GM12878 (cell line): ENCODE data around the gene COL4A2. TPM values are rescaled to one million over a fixed set of nuclear protein-coding genes. Genes with fewer than 3 reads are reported as not detected.

Experiments
- BRCA1 ChIP-seq: IDR thresholded peaks from 2 replicates; pipeline ENCODE4 v1.6.1; 2011; ENCODE audit warnings: low read depth, low read length, improper control_type of control experiment
- CBX5 ChIP-seq: sonication (generic); IDR thresholded peaks from 2 replicates; pipeline ENCODE4 v1.6.1; 2016; ENCODE audit warnings: low read depth, moderate library complexity, mild to moderate bottlenecking, inconsistent platforms
- CHD4 ChIP-seq: fragments of 200-600 bp; sonication (generic); IDR thresholded peaks from 2 replicates; pipeline ENCODE4 v1.6.1; 2016; ENCODE audit warnings: mild to moderate bottlenecking
- DPF2 ChIP-seq: fragments of 450-650 bp; IDR thresholded peaks from 2 replicates; pipeline ENCODE4 v1.6.1; 2017; ENCODE audit warnings: mild to moderate bottlenecking
- EZH2 ChIP-seq: IDR thresholded peaks from 2 replicates; pipeline ENCODE4 v1.6.1; 2012; ENCODE audit warnings: low read depth, mild to moderate bottlenecking, control low read depth, inconsistent platforms, low read length, borderline replicate concordance; ENCODE audit not compliant: control insufficient read depth
- NFXL1 ChIP-seq: fragments of 450-650 bp; IDR thresholded peaks from 2 replicates; pipeline ENCODE4 v1.6.1; 2017; ENCODE audit warnings: antibody characterized with exemption, mild to moderate bottlenecking, borderline replicate concordance
- NR2F1 ChIP-seq: fragments of 450-650 bp; conservative IDR thresholded peaks from 2 replicates; pipeline ENCODE4 v1.6.1; 2017; ENCODE audit warnings: mild to moderate bottlenecking
- NRF1 ChIP-seq: conservative IDR thresholded peaks from 2 replicates; pipeline ENCODE4 v1.6.1; 2011; ENCODE audit warnings: mild to moderate bottlenecking, low read depth, low read length, improper control_type of control experiment
- PAX5 ChIP-seq: IDR thresholded peaks from 2 replicates; pipeline ENCODE4 v1.6.1; 2011; ENCODE audit warnings: low read depth, low read length, borderline replicate concordance
- SMC3 ChIP-seq: IDR thresholded peaks from 2 replicates; pipeline ENCODE4 v1.6.1; 2011; ENCODE audit warnings: low read length, improper control_type of control experiment, borderline replicate concordance
- STAT3 ChIP-seq: IDR thresholded peaks from 2 replicates; pipeline ENCODE4 v1.6.1; 2011; ENCODE audit warnings: low read depth, low read length, improper control_type of control experiment
- TCF12 ChIP-seq: IDR thresholded peaks from 2 replicates; pipeline ENCODE4 v1.6.1; 2011; ENCODE audit warnings: low read depth, mild to moderate bottlenecking, low read length
- ZNF274 ChIP-seq: IDR thresholded peaks from one replicate; pipeline ENCODE4 v1.8.0; 2011; ENCODE audit not compliant: insufficient read length, insufficient read depth
- polyA plus RNA-seq, 11 experiments: library from polyadenylated mRNA; depleted of rRNA in 4 of 11; unstranded in 6 of 11; stranded (reverse) in 5 of 11; fragments of >200 nt; fragmentation: Nextera tagmentation in 4 of 11; fragmentation: Illumina TruSeq in 1 of 11; extraction: Ambion mirVana in 4 of 11; extraction: Trizol in 1 of 11; gene quantifications; 1 replicate in 1 of 11; 2 replicates in 10 of 11; pipeline versions ENCODE4 v1.2.1 to v1.2.3, GENCODE V29; 2011 to 2016; ENCODE audit warnings: inconsistent platforms in 2 of 11, missing spikeins in 2 of 11, low read depth in 1 of 11
- total RNA-seq, 4 experiments: library from RNA; depleted of rRNA in 3 of 4; stranded (reverse); fragments of >200 nt in 3 of 4; fragmentation: Illumina TruSeq in 1 of 4; extraction: Trizol in 1 of 4; gene quantifications; 2 replicates each; pipeline versions ENCODE4 v1.2.1 to v1.2.3, GENCODE V29; 2013 to 2021
- TF ChIP-seq, protein P1 (sequence below): fragments of 450-650 bp; IDR thresholded peaks from 2 replicates; pipeline ENCODE4 v1.6.1; 2017; ENCODE audit warnings: antibody characterized with exemption, mild to moderate bottlenecking, moderate library complexity
- TF ChIP-seq, protein P2 (sequence below): fragments of 450-650 bp; IDR thresholded peaks from 2 replicates; pipeline ENCODE4 v1.6.1; 2016; ENCODE audit warnings: mild to moderate bottlenecking
- TF ChIP-seq, protein P3 (sequence below): fragments of 450-650 bp; formaldehyde crosslinking; IDR thresholded peaks from 2 replicates; pipeline ENCODE4 v1.4.0; 2022; ENCODE audit warnings: mild to moderate bottlenecking, moderate library complexity
- TF ChIP-seq, protein P4 (sequence below): IDR thresholded peaks from 2 replicates; pipeline ENCODE4 v1.6.1; 2012; ENCODE audit warnings: low read depth, low read length, improper control_type of control experiment
- TF ChIP-seq, protein P5 (sequence below): fragments of 450-650 bp; formaldehyde crosslinking; IDR thresholded peaks from 2 replicates; pipeline ENCODE4 v1.4.0; 2020; ENCODE audit warnings: mild to moderate bottlenecking, moderate library complexity

COL4A2 gene
- total and polyA plus RNA-seq, 10 of the 15 experiments (the other 5 are each of a cell fraction or from before 2014, with no cell fraction given): 0.16 to 1.6 (median 0.62) TPM; not detected in 3

DNA sequence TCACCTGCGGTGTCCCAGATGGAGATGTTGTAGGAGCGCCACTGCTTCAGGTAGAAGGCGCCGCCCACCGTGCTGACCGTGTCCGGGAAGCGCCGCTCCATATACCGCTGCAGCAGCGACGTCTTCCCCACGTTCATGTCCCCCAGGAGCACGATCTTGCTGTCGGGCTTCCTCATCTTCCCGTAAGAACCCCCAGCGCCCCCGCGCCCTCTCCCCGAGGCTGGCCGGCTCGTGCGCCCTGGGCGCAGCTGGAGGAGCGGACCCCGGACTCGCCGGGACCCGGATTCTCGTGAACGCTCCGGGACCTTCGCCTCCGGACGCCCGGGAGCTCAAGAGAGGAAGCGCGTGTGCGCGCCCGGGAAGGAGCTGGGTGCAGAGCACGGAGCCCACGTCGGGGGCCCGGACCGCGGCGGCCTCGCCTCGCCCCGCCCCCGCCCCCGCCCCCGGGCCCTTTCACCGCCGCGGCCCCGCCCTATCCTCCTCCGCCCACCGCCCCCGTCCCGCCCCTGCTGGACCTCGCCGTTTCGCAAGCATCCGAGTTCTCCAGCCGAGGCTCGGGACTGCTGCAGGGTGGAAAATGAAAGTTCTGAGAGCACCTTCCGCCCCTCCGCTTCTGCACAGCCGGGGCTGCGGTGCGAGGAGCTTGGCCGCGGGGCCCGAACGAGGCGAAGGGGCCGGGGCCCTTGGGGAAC, 254.4 kb downstream of the COL4A2 start, which contains the start of gene RAB20 (continued):
- TF ChIP-seq NRF1 (no peak), NR2F1 (peak; percentile 46; the same call in 1 of the 2 replicates), STAT3 (no peak), DPF2 (no peak), TCF12 (no peak), ZNF274 (no peak), SMC3 (no peak), BRCA1 (no peak), NFXL1 (no peak), CHD4 (no peak), CBX5 (no peak), EZH2 (no peak), PAX5 (no peak)
- TF ChIP-seq, protein P1, sequence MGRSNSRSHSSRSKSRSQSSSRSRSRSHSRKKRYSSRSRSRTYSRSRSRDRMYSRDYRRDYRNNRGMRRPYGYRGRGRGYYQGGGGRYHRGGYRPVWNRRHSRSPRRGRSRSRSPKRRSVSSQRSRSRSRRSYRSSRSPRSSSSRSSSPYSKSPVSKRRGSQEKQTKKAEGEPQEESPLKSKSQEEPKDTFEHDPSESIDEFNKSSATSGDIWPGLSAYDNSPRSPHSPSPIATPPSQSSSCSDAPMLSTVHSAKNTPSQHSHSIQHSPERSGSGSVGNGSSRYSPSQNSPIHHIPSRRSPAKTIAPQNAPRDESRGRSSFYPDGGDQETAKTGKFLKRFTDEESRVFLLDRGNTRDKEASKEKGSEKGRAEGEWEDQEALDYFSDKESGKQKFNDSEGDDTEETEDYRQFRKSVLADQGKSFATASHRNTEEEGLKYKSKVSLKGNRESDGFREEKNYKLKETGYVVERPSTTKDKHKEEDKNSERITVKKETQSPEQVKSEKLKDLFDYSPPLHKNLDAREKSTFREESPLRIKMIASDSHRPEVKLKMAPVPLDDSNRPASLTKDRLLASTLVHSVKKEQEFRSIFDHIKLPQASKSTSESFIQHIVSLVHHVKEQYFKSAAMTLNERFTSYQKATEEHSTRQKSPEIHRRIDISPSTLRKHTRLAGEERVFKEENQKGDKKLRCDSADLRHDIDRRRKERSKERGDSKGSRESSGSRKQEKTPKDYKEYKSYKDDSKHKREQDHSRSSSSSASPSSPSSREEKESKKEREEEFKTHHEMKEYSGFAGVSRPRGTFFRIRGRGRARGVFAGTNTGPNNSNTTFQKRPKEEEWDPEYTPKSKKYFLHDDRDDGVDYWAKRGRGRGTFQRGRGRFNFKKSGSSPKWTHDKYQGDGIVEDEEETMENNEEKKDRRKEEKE: no peak
- TF ChIP-seq, protein P2, sequence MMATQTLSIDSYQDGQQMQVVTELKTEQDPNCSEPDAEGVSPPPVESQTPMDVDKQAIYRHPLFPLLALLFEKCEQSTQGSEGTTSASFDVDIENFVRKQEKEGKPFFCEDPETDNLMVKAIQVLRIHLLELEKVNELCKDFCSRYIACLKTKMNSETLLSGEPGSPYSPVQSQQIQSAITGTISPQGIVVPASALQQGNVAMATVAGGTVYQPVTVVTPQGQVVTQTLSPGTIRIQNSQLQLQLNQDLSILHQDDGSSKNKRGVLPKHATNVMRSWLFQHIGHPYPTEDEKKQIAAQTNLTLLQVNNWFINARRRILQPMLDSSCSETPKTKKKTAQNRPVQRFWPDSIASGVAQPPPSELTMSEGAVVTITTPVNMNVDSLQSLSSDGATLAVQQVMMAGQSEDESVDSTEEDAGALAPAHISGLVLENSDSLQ: no peak
- TF ChIP-seq, protein P3, sequence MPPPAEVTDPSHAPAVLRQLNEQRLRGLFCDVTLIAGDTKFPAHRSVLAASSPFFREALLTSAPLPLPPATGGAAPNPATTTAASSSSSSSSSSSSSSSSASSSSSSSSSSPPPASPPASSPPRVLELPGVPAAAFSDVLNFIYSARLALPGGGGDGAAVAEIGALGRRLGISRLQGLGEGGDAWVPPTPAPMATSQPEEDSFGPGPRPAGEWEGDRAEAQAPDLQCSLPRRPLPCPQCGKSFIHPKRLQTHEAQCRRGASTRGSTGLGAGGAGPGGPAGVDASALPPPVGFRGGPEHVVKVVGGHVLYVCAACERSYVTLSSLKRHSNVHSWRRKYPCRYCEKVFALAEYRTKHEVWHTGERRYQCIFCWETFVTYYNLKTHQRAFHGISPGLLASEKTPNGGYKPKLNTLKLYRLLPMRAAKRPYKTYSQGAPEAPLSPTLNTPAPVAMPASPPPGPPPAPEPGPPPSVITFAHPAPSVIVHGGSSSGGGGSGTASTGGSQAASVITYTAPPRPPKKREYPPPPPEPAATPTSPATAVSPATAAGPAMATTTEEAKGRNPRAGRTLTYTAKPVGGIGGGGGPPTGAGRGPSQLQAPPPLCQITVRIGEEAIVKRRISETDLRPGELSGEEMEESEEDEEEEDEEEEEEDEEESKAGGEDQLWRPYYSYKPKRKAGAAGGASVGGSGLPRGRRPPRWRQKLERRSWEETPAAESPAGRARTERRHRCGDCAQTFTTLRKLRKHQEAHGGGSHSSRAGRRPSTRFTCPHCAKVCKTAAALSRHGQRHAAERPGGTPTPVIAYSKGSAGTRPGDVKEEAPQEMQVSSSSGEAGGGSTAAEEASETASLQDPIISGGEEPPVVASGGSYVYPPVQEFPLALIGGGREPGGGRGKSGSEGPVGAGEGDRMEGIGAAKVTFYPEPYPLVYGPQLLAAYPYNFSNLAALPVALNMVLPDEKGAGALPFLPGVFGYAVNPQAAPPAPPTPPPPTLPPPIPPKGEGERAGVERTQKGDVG (CRISPR knock-in tag): no peak
- TF ChIP-seq, protein P4, sequence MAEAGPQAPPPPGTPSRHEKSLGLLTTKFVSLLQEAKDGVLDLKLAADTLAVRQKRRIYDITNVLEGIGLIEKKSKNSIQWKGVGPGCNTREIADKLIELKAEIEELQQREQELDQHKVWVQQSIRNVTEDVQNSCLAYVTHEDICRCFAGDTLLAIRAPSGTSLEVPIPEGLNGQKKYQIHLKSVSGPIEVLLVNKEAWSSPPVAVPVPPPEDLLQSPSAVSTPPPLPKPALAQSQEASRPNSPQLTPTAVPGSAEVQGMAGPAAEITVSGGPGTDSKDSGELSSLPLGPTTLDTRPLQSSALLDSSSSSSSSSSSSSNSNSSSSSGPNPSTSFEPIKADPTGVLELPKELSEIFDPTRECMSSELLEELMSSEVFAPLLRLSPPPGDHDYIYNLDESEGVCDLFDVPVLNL: no peak
- TF ChIP-seq, protein P5, sequence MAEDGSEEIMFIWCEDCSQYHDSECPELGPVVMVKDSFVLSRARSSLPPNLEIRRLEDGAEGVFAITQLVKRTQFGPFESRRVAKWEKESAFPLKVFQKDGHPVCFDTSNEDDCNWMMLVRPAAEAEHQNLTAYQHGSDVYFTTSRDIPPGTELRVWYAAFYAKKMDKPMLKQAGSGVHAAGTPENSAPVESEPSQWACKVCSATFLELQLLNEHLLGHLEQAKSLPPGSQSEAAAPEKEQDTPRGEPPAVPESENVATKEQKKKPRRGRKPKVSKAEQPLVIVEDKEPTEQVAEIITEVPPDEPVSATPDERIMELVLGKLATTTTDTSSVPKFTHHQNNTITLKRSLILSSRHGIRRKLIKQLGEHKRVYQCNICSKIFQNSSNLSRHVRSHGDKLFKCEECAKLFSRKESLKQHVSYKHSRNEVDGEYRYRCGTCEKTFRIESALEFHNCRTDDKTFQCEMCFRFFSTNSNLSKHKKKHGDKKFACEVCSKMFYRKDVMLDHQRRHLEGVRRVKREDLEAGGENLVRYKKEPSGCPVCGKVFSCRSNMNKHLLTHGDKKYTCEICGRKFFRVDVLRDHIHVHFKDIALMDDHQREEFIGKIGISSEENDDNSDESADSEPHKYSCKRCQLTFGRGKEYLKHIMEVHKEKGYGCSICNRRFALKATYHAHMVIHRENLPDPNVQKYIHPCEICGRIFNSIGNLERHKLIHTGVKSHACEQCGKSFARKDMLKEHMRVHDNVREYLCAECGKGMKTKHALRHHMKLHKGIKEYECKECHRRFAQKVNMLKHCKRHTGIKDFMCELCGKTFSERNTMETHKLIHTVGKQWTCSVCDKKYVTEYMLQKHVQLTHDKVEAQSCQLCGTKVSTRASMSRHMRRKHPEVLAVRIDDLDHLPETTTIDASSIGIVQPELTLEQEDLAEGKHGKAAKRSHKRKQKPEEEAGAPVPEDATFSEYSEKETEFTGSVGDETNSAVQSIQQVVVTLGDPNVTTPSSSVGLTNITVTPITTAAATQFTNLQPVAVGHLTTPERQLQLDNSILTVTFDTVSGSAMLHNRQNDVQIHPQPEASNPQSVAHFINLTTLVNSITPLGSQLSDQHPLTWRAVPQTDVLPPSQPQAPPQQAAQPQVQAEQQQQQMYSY (CRISPR knock-in tag): no peak
